Stimulated activated CD8-positive, alpha-beta memory T cell treated with anti-CD3 and anti-CD28 coated beads, Interleukin-12 subunit alpha, Interleukin-12 subunit beta, amount 100 ng/mL, for 4 hours (primary cell): ENCODE results near the gene FRMPD1.

Experiments used
- DNase-seq: peaks from one replicate; pipeline ENCODE4 v3.0.0-alpha.2; 2020; ENCODE audit warnings: low read depth

FRMPD1 gene

GRCh38 chr9:37776328-37776727 lies 125.6 kb downstream of the FRMPD1 start:
- DNase-seq = no peak

GRCh38 chr9:37778534-37778933 lies 127.8 kb downstream of the FRMPD1 start:
- no peak for DNase-seq

- no peak for DNase-seq
Measured at GRCh38 chr9:37784291-37784615, 133.5 kb downstream of the FRMPD1 start.

- DNase-seq = peak; percentile 76
Measured at GRCh38 chr9:37784616-37785483, 134.1 kb downstream of the FRMPD1 start, which contains the start of gene EXOSC3. Gene EXOSC3 (minus strand): TSS chr9:37785064. CDS start chr9:37785044, 20 bp downstream.

- DNase-seq = no peak
Measured at GRCh38 chr9:37787059-37787458, 136.3 kb downstream of the FRMPD1 start.

- no peak for DNase-seq
Measured at GRCh38 chr9:37788332-37788731, 137.6 kb downstream of the FRMPD1 start.

- DNase-seq = no peak
Measured at GRCh38 chr9:37790096-37790495, 139.3 kb downstream of the FRMPD1 start.

GRCh38 chr9:37792122-37792521 lies 141.4 kb downstream of the FRMPD1 start:
- DNase-seq = no peak

- no peak for DNase-seq
Measured at GRCh38 chr9:37796232-37796631, 145.5 kb downstream of the FRMPD1 start.
